Thyroid gland (tissue), 4 donors: ENCODE measurements around the gene IRF9.

ENCODE experiments used
- CTCF ChIP-seq, 6 experiments: fragments of 200-600 bp in 3 of 6; fragments of 450-650 bp in 3 of 6; sonication (generic) in 3 of 6; IDR thresholded peaks; one replicate each; pipeline ENCODE4 v1.5.1; 2016 to 2019; ENCODE audit warnings: antibody characterized with exemption in 6 of 6, mild to moderate bottlenecking in 2 of 6, inconsistent platforms in 1 of 6, moderate library complexity in 1 of 6
- POLR2A ChIP-seq, 2 donors: fragments of 450-650 bp; IDR thresholded peaks; one replicate each; pipeline ENCODE4 v1.6.1; 2017; ENCODE audit warnings: antibody characterized with exemption in 2 of 2, mild to moderate bottlenecking in 2 of 2, moderate library complexity in 1 of 2

GRCh38 chr14:24181371-24182077, 20.5 kb downstream of the IRF9 start:
- TF ChIP-seq POLR2A (IDR thresholded peaks at IDR 0.05): no peak
- TF ChIP-seq CTCF (IDR thresholded peaks at IDR 0.05): no peak
